HG03097 (cell line): ENCODE results near the gene ATXN1.
"Not testable (repeated sequence)": the region's sequence is repeated elsewhere in the genome, so short reads cannot be mapped to it uniquely, and the experiment has no call there.

Source experiments
- ATAC-seq: cut with Tn5 transposase; IDR thresholded peaks from one replicate; pipeline ENCODE4 v1.9.1; 2021; ENCODE audit not compliant: unreplicated experiment, low FRiP score

Gene ATXN1

DNA sequence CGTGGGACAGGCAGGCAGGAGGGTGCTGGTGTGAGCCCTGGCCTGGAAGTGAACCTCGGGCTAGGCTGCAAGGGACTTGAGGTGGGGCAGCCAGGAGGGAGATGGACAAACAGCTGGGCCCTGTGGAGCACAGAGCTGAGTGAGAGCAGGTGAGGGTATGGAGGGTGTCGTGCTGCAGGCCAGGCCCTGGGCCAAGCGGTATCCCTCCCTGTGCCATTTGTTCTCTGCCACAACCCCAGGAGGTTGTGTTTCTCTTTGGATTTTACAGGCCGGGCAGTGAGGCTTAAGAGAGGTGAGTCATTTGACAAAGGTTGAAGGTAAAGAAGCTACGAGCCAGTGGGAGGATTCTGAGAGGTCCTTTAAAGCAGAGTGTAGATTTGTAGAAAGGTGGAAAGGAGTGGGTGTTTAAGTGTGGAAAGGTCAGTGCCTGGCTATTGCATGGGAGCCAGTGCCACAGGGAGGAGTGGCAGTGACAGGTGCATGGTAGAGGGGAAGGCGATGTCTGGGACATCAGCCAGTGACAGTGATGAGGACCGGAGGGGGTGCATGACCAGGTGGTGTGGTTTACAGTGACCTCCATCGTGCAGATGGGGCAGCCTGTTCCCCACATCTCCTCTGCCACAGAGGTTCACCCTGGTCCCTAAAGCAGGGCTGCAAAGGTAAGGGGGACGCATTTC lies 483.1 kb downstream of the ATXN1 start:
- ATAC-seq, result no peak

DNA sequence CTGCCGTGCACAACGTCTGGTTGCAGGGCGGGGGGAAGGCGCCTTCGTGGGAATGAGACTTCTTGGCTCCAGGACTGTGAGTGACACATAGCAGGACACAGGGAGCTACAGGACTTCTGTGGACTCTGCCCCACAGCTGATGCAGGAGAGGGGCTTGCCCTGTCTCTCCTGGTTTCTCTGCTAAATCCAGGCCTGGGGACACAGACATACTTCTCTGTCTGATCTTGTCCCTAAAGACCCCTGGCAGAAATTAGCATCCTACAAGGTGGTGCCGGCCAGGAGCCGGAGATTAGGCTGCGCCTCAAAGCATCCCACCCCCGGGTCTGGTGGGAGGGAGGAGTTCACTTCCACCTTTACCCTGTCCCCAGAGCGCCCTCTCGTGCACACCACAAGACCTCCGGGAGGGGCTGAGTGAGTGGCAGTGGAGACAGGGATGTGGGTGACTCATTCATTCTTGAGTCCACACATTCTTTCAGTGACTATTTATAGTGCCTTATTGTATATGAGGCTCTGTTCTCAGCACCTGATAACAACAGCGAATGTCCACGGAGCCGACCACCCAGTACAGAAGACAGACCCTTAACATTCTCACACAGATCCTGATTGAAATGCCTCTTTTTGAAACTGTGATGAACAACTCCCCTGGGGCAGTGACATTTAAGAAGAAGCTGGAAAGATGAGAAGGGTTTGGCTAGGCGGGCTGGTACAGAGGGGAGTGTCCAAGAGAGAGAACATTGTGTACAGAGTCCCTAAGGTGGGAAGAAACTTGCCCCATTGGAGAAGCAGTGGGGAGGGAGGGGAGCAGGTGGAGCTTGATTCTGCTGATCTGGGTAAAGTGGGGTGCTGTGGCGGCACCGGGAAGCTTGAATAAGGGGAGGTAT lies 483.9 kb downstream of the ATXN1 start:
- ATAC-seq, result no peak

DNA sequence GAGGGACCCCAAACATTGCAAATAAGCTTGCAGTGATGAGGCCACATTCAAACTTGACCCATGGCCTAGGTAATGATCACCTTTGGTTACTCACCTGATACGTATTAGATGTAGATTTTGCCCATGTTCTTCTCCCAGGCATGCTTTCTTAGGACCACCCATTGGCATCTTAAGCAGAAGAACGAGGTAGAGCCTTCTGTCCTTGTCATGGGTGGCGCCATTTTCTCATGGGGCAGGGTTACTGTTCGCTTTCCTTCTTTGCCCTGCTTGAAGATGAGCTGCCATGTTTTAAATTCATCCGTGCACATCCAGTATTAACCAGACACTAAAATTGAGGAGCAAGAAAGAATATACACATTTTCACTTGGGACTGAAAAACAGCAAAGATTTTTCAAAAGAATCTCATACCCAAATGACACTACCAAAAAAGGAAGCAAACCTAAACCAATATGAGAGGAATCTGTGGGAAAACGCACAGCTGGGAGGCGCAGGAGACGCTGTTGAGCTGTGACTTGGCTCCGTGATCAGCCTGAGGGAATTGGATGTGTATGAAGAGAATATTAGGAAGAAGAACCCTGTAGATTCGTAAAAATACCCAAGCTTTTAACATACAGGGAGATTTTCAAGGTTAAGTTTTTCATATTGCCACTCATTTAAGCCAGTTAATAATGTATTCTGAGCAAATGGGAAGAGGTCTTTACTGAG lies 486.2 kb downstream of the ATXN1 start:
- no peak for ATAC-seq

DNA sequence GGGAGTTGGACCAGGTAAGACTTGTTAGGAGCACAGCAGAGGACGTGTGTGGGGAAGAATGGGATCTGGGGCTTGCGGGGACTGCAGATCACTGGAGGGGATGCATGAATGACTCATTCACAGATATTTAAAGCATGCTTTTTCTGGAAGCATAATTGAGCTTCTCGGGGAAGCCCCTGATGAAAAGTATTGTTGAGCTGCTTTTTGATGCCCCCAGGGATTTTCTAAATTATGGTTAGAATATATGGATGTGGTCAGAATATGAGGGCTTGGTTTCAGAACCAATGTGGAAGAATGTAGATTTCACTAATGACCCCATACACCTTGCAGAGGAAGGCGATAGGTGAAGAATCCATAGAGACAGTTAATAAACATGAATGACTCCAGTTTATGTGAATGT lies 486.8 kb downstream of the ATXN1 start:
- no peak for ATAC-seq

DNA sequence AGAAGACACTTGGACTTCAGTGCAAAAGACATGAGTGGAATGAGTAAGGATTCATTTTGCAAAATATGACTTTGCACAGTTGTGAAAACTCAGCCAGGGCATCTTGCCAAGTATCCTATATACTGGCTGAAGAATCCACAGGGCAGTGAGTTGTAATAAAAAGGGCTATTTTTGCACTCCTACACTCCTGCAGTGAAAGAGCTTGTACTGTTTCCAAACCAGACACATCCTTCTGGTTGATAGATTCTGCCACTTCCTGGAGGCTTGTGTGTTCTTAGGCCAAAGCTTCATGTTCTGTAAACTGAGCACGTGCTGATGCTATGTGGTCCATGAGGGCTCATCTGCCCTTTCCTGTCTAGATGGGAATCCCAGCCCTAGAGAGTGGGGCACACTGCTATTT lies 488.0 kb downstream of the ATXN1 start:
- no peak for ATAC-seq

DNA sequence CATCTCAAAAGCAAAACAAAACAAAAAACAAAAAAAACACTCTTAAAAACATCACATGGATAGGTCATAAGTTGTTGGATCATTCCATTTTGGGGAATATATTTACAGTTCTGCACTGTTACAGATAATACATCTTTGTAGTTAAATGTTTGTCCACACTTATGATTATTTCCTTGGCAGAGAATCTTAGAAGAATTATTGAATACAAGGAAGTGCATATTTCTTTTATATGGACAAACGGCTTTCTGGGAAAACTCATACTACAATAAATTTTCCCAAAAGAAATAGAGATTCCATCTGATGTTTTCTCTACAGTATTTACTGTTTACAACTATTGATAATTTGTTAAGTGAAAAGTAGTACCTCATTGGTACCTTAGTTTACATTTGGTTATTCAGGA lies 489.1 kb downstream of the ATXN1 start:
- ATAC-seq, result no peak

DNA sequence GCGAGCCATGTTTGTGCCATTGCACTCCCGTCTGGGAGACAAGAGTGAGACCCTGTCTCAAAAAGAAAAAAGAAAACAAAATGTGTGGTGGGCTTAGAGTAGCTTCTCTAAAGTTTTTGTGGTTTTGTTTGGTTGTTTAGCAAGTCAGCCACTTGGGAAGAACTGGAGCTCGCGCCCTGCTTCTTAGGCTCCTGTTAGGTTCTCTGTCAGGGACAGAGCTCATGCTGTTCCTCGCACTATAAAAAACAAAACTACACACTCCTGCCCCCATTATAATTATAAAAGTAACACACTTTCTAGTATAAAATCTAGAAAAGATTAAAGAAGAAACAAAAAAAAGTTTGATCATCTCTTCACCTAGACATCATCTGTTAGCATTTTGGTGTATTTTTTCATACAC lies 489.8 kb downstream of the ATXN1 start:
- ATAC-seq, result no peak

DNA sequence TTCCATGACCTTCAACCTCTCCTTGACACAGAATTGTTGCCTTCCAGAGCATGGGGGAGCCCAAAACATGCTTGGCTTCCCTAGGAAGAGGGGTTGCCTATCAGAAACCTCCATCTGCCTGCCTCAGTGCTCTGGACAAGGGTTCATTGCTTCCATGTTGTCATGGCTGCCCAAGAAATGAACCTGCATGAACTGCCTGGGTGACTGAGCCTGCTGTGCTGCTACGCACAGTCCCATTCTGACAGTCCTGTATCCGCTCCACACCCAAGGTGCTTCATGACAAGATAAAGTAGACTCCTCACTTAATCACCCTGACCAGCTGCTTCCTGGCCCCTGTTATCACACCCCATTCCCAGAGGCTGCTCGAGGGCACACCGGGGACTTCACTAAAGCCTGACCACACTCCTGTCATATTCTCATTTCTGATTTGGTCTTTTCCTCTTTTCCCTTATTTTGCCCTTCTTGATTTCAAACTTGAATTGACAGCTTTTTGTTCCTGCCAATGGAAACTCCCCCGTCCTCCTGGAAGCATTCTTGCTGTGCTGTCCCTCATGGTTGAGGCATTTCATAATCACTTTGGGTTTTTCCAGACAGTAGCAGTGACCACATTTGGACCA lies 491.0 kb downstream of the ATXN1 start:
- no peak for ATAC-seq

DNA sequence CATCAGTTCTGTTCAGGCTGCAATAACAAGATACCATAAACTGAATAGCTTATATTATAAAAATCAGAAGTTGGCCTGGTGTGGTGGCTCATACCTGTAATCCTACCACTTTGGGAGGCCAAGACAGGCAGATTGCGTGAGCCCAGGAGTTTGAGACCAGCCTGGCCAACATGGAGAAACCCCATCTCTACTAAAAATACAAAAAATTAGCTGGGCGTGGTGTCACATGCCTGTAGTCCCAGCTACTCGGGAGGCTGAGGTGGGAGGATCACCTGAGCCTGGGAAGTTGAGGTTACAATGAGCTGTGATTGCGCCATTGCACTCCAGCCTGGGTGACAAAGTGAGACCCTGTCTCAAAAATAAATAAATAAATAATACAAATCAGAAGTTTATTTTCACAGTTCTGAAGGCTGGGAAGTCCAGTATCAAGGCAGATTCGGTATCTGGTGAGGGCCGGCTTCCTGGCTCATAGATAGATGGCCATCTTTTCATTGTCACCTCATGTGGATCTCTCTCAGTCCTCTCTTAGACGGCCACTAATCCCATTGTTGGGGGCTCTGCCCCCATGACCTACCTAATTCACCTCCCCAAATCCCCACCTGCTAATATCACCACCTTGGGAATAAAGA lies 491.7 kb downstream of the ATXN1 start:
- ATAC-seq, result not testable (repeated sequence)

DNA sequence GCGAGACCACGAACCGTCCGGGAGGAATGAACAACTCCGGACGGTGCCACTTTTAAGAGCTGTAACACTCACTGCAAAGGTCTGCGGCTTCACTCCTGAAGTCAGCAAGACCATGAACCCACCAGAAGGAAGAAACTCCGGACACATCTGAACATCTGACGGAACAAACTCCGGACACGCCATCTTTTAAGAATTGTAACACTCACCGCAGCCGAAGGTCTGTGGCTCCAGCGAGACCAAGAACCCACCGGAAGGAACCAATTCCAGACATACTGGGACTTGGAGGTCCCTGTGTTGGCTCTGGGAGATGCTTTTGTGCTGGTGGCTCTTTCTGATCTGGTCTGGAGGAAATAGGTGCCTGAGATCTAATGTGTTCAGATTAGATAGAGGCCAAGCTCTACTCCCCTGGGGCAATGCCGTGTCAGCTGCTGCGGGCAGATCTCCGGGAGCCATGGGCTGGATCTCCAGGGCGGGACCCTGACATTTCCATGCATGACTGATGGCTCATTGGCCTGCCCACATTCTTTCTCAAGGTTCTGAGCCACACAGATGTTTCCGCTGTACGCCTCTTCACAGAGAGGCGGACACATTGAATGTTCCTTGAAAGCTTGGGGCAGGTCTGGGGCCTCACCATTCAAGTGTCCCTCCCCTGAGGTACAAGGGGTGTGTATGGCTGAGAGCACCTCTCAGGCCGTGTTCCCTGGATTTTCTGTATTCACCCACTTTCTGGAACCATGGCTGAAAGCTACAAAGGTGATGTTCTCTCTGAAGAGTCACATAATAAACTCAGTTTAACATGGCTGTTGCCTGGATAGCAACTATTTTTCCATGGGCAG lies 493.6 kb downstream of the ATXN1 start:
- no peak for ATAC-seq

DNA sequence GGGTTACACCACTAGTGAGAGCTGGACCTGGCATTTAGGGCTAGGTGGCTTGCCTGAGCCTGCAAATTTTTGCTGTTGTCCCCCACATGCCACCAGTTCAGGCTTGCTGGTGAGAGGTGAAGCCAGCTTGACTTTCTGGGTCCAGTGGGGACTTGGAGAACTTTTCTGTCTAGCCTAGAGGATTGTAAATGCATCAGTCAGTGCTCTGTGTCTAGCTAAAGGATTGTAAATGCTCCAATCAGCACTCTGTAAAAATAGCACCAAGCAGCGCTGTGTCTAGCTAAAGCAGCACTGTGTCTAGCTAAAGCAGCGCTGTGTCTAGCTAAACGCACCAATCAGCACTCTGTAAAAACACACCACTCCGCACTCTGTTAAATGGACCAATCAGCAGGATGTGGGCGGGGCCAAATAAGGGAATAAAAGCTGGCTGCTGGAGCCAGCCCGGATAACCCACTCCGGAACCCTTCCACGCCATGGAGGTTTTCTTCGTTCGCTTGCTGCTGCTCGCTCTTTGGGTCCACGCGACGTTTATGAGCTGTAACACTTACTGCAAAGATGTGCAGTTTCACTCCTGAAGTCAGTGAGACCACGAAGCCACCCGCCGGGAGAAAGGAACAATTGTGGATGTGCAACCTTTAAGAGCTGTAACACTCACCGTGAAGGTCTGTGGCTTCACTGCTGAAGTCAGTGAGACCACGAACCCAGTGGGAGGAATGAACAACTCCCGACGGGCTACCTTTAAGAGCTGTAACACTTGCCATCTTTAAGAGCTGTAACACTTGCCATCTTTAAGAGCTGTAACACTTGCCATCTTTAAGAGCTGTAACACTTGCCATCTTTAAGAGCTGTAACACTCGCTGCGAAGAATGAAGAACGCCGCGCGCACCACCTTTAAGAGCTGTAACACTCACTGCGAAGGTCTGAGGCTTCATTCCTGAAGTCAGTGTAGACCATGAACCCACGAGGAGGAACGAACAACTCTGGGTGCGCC lies 495.6 kb downstream of the ATXN1 start:
- ATAC-seq, result no peak

DNA sequence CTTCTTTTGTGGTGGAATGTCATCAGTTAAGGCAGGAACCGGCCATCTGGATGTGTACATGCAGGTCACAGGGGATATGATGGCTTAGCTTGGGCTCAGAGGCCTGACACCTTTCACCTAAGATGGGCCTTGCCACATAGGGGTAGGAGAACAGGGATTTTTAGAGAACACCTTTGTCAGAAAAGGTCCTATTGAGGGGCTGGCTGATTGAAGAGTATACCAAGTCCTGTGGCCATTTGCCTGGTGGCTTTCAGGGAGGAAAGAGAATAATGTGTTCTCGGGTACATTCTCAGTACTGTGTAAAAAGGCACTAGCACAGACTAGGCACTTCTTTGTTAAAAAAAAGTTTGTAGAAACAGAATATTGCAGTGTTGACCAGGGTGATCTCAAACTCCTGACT lies 496.5 kb downstream of the ATXN1 start:
- no peak for ATAC-seq

DNA sequence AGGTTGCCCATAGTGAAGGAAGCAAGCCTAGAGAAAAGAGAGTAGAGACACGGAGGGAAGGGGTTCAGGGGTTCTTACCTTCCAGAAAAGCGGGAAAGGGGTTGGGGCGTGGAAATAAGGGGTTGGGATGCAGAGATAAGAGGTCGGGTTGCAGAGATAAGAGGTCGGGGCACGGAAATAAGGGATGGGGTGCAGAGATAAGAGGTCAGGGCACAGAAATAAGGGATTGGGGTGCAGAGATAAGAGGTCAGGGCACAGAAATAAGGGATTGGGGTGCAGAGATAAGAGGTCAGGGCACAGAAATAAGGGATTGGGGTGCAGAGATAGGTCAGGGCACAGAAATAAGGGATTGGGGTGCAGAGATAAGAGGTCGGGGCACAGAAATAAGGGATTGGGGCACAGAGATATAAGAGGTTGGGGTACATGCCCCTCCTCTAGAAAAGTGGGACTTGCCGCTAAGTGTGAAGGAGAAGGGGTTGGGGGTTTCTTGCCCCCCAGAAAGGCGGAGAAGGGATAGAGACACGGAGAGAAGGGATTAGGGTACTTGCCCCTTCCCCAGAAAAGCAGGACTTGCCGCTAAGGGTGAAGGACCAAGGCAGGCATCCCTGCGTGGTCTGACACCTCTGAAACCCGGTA lies 497.7 kb downstream of the ATXN1 start:
- not testable (repeated sequence) for ATAC-seq

DNA sequence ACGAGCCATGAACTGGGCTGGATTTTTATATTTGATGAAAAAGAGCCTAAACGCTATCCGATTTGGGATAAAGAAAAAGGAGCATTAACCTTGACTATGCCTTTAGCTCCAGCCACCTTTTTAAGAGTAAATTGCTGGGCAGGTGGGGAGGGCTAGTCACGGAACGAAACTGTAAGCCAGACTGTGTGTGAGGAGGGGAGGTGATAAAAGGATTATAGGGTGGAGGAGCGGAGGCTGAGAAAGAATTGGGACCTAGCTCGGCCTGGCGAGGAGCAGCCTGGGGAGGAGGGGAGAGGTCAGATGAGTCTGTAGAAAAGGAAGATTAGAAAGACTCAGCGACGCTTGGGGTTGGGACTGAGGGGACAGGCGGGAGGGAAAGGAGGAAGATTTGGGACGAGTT lies 498.5 kb downstream of the ATXN1 start:
- not testable (repeated sequence) for ATAC-seq

DNA sequence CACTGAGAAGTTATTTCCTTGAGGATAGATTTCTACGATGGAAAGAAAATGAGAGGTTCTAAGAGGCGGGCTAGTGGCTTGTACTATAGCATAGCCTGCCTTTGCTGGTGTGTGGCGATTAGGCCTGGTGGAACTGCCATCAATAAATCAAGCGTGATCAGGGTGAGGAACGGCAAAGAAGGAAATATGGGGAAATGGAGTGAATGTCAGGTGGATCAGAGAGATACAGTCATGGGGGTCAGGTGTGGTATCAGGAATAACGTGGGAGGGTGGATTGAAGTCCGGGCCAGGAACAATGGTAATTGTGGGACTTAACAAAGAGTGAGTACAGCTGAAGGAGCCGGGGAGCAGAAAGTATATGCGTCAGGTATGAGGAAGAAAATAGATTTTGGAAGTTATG lies 500.7 kb downstream of the ATXN1 start:
- ATAC-seq, result not testable (repeated sequence)

DNA sequence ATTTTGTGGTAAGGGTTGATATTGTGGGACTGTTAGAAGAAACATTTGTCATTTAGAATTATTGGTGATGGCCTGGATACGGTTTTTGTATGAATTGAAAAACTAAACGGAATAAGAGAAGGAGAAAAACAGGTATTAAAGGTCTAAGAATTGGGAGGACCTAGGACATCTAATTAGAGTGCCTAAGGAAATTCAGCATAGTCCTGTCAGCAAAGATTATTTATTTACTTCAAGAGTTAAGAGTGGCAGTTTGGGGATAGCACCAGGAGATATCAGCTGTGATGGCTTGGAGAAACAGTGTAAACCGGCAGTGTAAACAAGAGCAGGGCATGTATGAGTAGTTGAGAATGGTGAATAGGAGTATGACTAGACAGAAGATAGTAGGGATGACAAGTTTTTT lies 501.7 kb downstream of the ATXN1 start:
- ATAC-seq, result not testable (repeated sequence)

DNA sequence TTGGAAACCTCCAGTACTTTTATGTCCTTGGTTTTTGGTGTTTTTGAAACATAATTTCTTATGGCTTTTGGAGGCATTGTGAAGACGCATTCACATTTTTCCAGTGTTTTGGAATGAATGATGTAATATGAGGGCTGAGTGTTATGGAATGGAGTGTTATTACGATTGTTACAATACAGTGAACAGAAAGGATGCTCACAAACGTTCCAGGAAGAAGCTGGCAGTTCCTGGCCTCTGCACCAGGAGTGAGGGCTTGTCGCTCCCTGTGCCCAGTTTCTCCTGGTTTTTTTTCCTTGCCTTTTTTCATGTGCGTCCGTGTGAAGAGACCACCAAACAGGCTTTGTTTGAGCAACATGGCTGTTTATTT lies 502.6 kb downstream of the ATXN1 start:
- ATAC-seq, result no peak
